ENCODE measurements around the gene MSI2. TPM values are rescaled to one million over a fixed set of nuclear protein-coding genes. Genes with fewer than 3 reads are reported as not detected.

MSI2 gene
- total RNA-seq, 2 donors from 2014 or later, result 23.2 to 30.9 TPM

- intact Hi-C loops (cut with DNase I), result no loop called here
- no peak for DNase-seq (ENCODE audit: low spot score)
Observed at GRCh38 chr17:57557834-57558681, 301.7 kb downstream of the MSI2 start.

DNA sequence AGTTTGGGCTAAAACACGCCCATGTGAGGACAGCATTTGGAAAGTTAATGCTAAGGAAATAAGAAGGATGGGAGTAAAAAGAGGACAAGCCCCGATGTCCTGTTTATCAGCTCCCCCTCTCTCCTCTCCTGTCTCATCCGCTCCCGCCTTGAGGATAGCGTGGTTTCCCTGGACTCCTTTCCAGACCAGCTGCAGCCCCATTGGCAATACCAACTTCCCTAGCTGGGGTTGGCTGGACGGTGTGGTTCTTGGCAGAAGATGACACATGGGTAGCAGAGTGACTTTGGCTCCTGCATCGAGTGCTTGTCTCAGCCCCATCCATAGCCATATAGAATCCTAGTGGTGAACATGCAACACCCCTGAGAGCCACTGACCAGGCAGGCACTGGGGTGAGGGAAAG is 302.9 kb downstream of the MSI2 start:
- no peak for DNase-seq (ENCODE audit: low spot score)
- intact Hi-C loops (cut with DNase I), result no loop called here

DNA sequence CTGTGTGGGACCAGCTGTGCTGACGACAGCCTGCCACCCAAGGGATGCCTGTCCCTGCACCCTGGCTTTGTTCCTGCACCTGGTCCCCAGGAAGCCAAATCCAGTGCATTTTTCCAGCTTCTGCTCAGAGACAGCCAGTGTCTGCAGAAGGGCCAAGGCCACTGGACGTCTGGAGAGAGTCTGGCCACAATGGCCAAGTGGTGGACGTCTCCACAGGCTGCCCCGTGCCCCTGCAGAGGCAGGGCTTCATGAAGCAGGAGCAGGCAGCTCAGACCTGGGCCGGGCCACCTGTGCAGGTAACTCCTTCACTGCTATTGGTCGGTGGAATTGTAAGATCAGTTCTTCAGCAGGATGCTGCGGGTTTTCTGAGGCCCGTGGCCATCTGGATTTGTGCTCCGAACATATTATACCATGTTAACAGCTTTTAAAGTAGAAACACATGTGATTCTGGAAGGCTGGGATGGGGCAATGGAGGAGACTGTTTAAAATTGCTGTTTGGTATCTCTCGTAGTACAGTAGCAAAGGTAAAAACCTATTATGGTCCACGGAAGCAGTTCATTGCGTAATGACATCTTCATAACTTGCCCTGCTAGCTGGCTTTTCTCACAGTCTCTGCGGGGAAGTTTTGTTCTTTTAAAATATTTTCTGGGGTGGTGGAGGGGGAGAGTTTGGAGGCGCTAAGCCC is 303.5 kb downstream of the MSI2 start:
- no peak for DNase-seq (ENCODE audit: low spot score)
- intact Hi-C loops (cut with DNase I), result loop anchor here in 1 of 2 donors (10.0 kb wide), 1 partner anchor 265 kb away; no protein-coding TSS in a partner anchor

GRCh38 chr17:57560319-57560705 is 304.0 kb downstream of the MSI2 start:
- DNase-seq (ENCODE audit: low spot score), result no peak
- intact Hi-C loops (cut with DNase I), result loop anchor here in 1 of 2 donors (10.0 kb wide), 1 partner anchor 264 kb away; no protein-coding TSS in a partner anchor

DNA sequence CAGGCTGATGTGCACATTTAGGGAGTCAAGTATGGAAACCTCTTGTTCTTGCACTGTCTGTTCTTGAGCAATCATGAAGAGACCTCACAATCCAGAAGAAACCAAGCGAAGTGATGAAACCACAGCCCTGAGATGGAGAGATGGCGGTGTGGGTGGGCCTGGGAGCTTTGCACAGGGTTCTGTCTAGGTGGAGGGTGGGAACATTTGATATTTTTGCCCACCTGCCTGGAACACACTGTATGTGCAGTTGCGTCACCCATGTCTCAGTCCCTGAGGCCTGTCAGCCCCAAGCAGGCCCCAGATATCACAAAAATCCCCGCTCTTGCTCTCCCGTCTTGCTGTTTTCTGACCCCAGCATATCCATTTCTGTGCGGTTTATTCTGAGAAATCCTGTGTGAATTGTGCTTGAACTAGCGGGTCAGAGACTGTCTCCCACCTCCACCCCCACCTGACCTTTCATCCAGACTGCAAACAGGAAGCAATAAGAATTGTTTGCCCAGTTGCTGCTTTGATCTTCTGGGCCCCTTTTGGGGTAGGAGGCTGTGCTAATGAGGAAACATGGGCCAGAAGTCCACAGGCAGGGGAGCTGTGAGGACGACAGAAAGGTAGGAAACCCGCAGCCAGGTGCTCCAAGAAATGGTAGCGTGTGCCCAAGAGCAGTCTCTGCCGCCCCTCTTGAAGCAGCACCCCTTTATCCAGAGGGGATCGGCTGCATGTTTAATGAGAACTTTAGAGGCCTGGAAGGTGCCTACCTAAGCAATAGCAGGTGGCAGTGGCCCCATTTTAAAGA is 304.9 kb downstream of the MSI2 start:
- no peak for DNase-seq (ENCODE audit: low spot score)
- intact Hi-C loops (cut with DNase I), result loop anchor here in 1 of 2 donors (10.0 kb wide), 1 partner anchor 264 kb away; no protein-coding TSS in a partner anchor

- no peak for DNase-seq (ENCODE audit: low spot score)
- intact Hi-C loops (cut with DNase I), result loop anchor here in 1 of 2 donors (10.0 kb wide), 1 partner anchor 263 kb away; no protein-coding TSS in a partner anchor
Observed at GRCh38 chr17:57562184-57562698, 305.9 kb downstream of the MSI2 start.

DNA sequence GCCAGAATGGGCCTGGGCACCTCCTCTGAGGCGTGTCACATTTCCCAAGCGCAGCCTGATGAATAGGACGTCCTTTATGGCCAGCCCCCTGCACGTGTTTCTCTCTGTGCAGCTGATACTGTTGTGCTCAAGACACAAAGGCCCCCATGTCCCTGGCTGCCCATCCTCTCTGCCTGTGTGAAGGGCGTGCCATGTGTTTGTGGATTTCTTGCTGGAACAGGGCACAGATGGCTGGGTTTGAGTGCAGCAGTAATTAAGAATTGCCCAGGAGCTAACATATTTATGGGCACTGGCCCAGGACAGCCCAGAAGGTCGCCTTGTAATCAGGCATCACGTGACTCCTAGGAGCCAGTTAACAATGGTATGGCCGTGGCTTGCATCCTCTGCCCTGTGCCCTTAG is 307.6 kb downstream of the MSI2 start:
- intact Hi-C loops (cut with DNase I), result loop anchor here in 1 of 2 donors (10.0 kb wide), 1 partner anchor 261 kb away; no protein-coding TSS in a partner anchor
- DNase-seq (ENCODE audit: low spot score), result no peak

DNA sequence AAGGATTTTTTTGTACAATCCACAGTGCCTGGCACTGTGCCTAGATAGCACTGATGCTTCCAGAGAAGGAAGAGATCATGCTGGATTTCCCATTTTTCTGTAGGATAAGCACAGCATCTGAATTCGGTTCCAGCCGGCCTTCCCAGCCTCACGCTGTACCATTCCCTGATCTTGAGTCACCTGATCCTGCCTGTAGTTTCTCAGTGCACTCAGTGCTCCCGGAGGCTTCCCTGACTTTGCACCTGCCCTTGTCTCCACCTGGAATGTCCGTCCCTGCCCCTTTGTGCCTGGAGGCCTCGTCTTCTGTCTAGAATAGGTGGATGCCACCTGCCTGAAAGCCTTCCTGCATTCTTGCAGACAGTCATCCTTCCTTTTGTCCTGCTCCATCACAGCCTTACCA is 308.9 kb downstream of the MSI2 start:
- intact Hi-C loops (cut with DNase I), result loop anchor here in 1 of 2 donors (10.0 kb wide), 1 partner anchor 260 kb away; no protein-coding TSS in a partner anchor
- no peak for DNase-seq (ENCODE audit: low spot score)

DNA sequence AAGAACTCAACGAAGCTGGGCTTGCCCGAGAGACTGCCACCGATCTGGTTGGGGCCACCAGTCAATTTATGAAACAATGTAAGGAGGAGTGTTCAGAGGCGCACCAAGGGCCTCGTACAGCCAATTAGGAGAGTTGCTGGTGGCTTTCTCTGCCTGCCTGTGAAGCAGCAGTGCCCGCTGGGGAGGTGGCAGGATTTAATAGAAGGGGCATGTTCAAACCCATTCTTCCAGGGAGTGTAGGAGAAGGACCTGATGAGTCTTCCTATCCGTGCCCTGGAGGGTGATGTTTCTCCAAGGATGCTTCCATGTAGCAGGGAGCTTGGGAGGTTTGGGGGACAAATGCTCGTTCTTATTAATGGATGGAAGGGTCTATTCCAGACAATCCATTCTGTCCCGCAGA is 310.4 kb downstream of the MSI2 start:
- no peak for DNase-seq (ENCODE audit: low spot score)
- intact Hi-C loops (cut with DNase I), result loop anchor here in 1 of 2 donors (10.0 kb wide), 1 partner anchor 258 kb away; no protein-coding TSS in a partner anchor

DNA sequence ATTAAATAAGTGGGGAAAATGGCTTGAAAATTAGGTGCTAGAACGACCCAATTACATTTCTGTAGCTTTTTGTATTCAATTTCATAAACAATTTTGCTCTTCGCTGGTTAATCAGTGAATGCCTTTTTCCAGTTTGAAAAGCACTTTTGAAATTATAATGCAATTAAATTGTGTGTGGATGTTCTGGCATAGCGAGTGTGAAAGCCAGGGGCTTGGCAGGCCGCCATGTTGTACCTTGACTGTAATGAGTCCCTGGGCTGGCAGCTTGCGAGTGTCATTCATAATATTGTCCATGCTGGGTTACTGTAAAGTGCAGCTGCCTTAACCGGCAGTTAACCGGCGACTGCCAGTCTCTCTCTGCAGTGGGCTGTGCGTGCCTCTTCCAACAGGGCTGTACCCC is 310.9 kb downstream of the MSI2 start:
- intact Hi-C loops (cut with DNase I), result loop anchor here in 1 of 2 donors (10.0 kb wide), 1 partner anchor 258 kb away; no protein-coding TSS in a partner anchor
- DNase-seq (ENCODE audit: low spot score), result no peak

DNA sequence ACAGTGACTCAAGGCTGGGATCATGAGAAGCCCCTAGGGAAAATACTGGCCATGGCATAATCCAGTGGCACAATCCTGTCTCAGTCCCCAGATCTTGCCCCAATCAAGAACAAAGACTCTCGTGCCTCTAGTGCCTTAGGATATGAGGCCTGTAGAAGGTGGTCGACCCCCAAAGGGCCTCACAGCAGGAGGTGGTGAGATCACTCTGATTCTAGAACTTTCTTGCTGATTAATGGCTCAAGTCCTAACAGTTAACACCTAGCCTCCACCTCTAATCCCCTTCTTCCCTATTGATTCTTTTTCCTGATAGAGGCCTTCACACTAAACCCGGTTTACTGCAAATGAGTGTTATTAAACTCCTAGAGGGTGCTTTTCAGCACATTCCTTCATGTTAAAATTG is 312.0 kb downstream of the MSI2 start:
- intact Hi-C loops (cut with DNase I), result loop anchor here in 1 of 2 donors (10.0 kb wide), 1 partner anchor 256 kb away; no protein-coding TSS in a partner anchor
- no peak for DNase-seq (ENCODE audit: low spot score)

DNA sequence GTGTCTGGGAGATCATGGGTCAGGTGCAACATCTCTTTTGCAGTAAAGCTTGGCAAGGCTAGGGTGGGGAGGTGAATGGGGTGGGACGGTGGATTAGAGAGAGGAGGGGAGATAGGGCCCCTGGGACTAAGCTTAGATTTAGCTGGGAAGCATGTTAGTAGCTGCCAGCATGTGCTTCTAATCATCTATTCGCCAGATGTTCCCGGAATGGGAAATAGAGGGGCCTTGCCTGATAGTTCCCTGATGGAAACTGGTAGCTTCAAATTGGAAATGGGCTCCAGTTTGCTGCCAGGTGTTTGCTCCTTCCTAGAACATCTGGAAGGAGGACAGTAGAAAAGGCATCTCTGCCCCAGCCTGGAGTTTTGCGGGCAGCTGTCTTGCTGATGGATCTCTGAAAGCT is 312.7 kb downstream of the MSI2 start:
- no peak for DNase-seq (ENCODE audit: low spot score)
- intact Hi-C loops (cut with DNase I), result loop anchor here in 1 of 2 donors (10.0 kb wide), 1 partner anchor 256 kb away; no protein-coding TSS in a partner anchor

GRCh38 chr17:57569853-57570252 is 313.5 kb downstream of the MSI2 start:
- DNase-seq (ENCODE audit: low spot score), result no peak

DNA sequence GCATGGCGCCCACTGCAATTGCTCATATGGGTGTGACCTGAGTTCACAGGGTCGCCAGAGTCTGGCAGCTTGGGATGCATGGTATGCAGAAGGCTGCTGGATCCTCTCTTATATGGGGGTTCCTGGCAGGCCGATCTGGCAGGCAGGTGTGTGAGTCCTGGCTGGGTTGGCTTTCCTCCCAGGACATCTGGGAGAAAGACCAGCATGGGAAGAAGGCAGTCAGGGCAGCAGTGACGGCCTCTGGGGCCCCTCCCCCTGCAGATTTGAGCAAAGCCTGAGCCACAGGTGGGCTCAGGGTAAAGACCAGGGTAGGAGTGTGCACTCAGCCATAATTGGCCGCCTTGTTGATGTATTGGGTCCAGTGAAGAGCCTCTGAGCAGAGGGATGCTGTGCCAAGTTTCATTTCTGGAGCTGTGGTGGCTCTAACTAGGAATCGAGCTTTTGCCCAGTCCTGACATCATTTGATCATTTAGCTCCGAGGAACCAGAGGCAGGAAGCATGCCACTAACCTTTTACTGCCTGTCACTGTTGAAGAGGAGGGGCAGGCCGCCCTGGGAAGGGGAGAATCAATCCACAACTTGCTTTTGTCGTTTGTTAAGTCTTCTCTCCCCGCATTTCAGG is 314.5 kb downstream of the MSI2 start:
- DNase-seq (ENCODE audit: low spot score), result no peak
- intact Hi-C loops (cut with DNase I), result no loop called here

More at GRCh38 chr17:57569853-57570252, 313.5 kb downstream of the MSI2 start:
- intact Hi-C loops (cut with DNase I), result loop anchor here in 1 of 2 donors (10.0 kb wide), 1 partner anchor 255 kb away; no protein-coding TSS in a partner anchor

DNA sequence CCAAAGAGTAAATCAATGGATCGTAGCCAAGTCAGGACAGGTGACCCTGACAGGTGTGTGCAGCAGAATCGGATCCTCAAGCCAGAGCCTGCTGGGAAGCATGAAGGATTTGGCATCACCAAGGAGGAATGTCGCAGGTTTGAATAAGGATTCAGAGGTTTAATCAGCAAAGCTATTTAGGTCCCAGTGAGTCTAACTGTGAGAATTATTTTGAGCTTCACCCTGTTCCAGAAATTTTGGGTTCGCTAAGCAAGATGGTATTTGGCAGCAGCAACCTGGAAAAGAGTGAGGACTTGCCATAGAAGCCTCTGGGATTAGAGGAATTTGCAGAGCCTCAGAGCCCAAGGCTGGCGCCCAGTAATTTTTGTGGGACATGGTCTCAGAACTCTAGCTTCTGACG is 315.7 kb downstream of the MSI2 start:
- intact Hi-C loops (cut with DNase I), result no loop called here
- no peak for DNase-seq (ENCODE audit: low spot score)

- intact Hi-C loops (cut with DNase I), result no loop called here
- DNase-seq (ENCODE audit: low spot score), result no peak
Observed at GRCh38 chr17:57572600-57572999, 316.3 kb downstream of the MSI2 start.

GRCh38 chr17:57574040-57574513 is 317.8 kb downstream of the MSI2 start:
- no peak for DNase-seq (ENCODE audit: low spot score)
- intact Hi-C loops (cut with DNase I), result no loop called here

GRCh38 chr17:57576744-57577143 is 320.4 kb downstream of the MSI2 start:
- DNase-seq (ENCODE audit: low spot score), result no peak

More at GRCh38 chr17:57576744-57577143, 320.4 kb downstream of the MSI2 start:
- intact Hi-C loops (cut with DNase I), result no loop called here
